ENCODE results near the gene TKTL1.

TKTL1 gene

GRCh38 chrX:154348646-154349358 is 53.2 kb downstream of the TKTL1 start:
- no peak for DNase-seq

GRCh38 chrX:154349359-154349935 is 53.9 kb downstream of the TKTL1 start:
- no peak for DNase-seq

- DNase-seq: no peak
Observed at GRCh38 chrX:154349979-154350378, 54.4 kb downstream of the TKTL1 start.

- DNase-seq: no peak
Observed at GRCh38 chrX:154350429-154351182, 55.0 kb downstream of the TKTL1 start.

GRCh38 chrX:154351183-154352011 is 55.8 kb downstream of the TKTL1 start:
- no peak for DNase-seq

- no peak for DNase-seq
Observed at GRCh38 chrX:154352012-154352401, 56.4 kb downstream of the TKTL1 start.

- no peak for DNase-seq
Observed at GRCh38 chrX:154352466-154352865, 56.9 kb downstream of the TKTL1 start.

- DNase-seq: no peak
Observed at GRCh38 chrX:154353172-154353843, 57.7 kb downstream of the TKTL1 start.

GRCh38 chrX:154354013-154354412 is 58.4 kb downstream of the TKTL1 start:
- DNase-seq: no peak

- DNase-seq: no peak
Observed at GRCh38 chrX:154354516-154354915, 58.9 kb downstream of the TKTL1 start.

GRCh38 chrX:154355094-154355775 is 59.6 kb downstream of the TKTL1 start:
- DNase-seq: no peak

GRCh38 chrX:154355776-154356140 is 60.2 kb downstream of the TKTL1 start:
- DNase-seq: no peak

GRCh38 chrX:154356596-154356995 is 61.0 kb downstream of the TKTL1 start:
- DNase-seq: no peak

- DNase-seq: no peak
Observed at GRCh38 chrX:154357205-154357604, 61.6 kb downstream of the TKTL1 start.

- DNase-seq: no peak
Observed at GRCh38 chrX:154358011-154358410, 62.4 kb downstream of the TKTL1 start.

- no peak for DNase-seq
Observed at GRCh38 chrX:154358829-154359228, 63.2 kb downstream of the TKTL1 start.

GRCh38 chrX:154359362-154360154 is 64.0 kb downstream of the TKTL1 start:
- DNase-seq: no peak

GRCh38 chrX:154360155-154360713 is 64.6 kb downstream of the TKTL1 start:
- no peak for DNase-seq

GRCh38 chrX:154362085-154362742 is 66.6 kb downstream of the TKTL1 start:
- DNase-seq: no peak

GRCh38 chrX:154363706-154364439 is 68.3 kb downstream of the TKTL1 start:
- DNase-seq: no peak

Measured in kidney glomerular epithelial cell (primary cell).